HG03175 (cell line): ENCODE measurements around the gene PCBD2.
"Not testable (repeated sequence)": the region's sequence is repeated elsewhere in the genome, so short reads cannot be mapped to it uniquely, and the experiment has no call there.

ENCODE experiments used
- ATAC-seq: cut with Tn5 transposase; IDR thresholded peaks from one replicate; pipeline ENCODE4 v1.9.1; 2021; ENCODE audit warnings: mild to moderate bottlenecking, moderate library complexity; ENCODE audit not compliant: unreplicated experiment

Gene PCBD2

GRCh38 chr5:134905246-134905996 lies 490 bp downstream of the PCBD2 start:
- peak; percentile 23 for ATAC-seq

DNA sequence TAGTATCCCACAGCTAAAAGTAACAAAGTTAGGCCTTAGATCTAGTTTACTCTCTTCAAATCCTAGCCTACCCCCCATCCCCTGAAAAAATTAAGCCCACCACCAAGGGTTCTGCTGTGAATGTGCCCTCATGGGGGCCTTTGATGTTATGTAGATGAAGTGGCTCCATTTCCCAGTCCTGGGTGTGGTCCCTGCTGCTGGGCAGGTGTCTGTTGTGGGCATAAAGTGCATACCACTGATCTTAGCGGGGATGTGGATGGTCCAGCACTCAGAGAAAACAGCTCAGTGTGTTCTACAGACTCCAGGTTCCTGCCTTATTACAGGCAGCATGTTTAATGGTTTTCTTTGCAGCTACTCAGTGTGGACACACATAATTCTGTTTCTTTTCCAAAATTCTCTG lies 1.9 kb downstream of the PCBD2 start:
- no peak for ATAC-seq

DNA sequence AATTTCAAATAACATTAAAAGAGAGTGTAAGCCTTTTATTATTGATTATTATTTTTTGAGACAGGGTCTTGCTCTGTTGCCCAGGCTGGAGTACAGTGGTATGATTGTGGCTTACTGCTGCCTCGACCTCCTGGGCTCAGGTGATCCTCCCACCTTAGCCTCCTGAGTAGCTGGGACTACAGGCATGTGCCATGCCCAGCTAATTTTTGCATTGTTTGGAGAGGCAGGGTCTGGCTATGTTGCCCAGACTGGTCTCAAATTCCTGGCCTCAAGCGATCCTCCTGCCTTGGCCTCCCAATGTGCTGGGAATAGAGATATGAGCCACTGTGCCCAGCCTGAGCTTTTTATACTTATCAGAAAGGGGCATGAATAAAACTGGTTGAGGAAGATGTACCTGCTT lies 5.8 kb downstream of the PCBD2 start:
- not testable (repeated sequence) for ATAC-seq

- no peak for ATAC-seq
These were observed 6.6 kb downstream of the PCBD2 start for GRCh38 chr5:134911285-134912206.

DNA sequence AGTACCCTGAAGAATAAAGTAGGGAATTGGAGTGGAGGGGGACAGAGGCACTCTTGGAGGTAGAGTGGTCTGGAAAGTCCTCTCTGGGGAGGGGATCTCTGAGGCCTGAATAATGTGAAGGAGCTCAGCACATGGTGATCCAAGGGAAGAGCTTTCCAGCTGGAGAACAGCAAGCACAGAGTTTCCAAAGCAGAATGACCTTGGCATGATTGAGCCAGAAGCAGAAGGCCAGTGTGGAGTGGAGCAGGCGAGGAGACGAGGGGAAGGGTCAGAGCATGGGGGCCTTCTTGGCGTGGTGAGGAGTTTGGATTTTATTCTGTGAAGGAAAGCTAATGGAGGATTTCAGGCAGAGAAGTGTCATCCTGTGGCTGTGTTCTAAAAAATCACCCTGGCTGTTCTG lies 8.3 kb downstream of the PCBD2 start:
- no peak for ATAC-seq

DNA sequence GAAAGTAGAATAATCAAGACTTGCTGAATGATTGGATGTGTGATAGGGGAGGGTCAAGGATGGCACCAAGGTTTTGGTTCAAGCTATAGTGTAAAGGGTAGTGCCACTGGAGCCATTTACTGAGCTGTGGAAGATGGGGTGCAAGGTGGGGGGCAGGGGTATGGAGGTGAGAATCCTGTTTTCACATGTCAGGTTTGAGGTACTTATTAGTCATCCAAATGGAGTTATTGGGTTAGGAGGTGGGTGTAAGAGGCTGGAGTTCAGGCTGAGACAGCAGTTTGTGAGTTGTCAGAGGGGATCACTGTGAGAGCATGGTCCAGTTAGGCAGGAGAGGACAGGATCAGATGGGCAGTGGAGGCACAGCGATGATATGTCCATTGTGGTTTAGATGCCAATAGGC lies 8.9 kb downstream of the PCBD2 start:
- no peak for ATAC-seq

- no peak for ATAC-seq
These were observed 12.3 kb downstream of the PCBD2 start for GRCh38 chr5:134917070-134917815.

DNA sequence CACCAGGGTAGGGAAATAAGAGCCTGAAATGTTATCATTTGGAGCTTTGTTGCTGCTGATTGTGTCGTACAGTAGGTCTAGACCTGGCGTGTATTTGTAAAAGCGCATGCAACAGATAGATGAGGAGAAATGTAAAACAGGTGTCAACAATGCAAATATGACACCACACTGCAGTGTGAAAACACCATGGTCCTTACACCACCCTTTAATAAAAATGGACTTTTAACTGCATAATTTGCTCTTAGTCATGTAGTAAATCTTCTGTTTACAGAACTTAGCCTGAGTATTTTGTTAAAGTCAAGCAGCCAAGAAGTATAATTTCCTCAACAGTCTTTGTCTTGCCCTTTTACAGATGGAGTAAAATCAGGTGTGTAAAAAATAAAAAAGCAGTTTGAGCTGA lies 13.9 kb downstream of the PCBD2 start:
- ATAC-seq, result no peak

GRCh38 chr5:134920848-134921575 lies 16.1 kb downstream of the PCBD2 start:
- no peak for ATAC-seq

DNA sequence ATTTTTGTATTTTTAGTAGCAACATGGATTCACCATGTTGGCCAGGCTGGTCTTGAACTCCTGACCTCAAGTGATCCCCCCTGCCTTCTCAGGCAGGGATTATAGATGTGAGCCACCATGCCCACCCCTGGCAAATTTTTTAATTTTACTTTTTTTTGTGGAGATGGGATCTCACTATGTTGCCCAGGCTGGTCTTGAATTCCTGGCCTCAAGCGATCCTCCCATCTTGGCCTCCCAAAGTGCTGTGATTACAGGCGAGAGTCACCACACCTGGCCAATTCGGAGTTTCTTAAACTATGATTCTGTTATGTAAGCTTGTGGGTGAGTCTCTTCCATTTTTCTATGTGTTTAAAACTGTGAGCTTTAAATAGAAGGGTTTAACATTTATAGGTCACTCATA lies 27.6 kb downstream of the PCBD2 start:
- ATAC-seq, result no peak

GRCh38 chr5:134934202-134934601 lies 29.3 kb downstream of the PCBD2 start:
- ATAC-seq, result no peak

- no peak for ATAC-seq
These were observed 31.0 kb downstream of the PCBD2 start for GRCh38 chr5:134935711-134936602.

DNA sequence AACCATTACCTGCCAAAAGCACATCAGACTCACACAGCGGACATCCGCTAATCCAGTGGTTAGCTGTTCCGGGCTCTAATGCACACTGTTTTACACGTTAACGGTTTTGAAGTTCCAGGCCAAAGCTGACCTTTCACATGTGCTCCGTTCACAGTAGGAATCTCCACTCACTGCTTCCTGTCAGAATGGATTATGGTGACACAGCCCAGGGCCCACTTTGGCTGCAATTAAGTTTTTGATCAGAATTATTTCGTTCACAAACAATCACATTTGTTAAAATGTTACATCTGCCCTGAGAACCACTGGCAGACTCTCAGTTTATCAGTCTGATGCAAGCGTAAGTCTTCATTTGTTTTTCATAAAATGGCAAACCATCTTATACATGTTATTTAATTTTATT lies 32.6 kb downstream of the PCBD2 start:
- ATAC-seq, result no peak

GRCh38 chr5:134938030-134938429 lies 33.1 kb downstream of the PCBD2 start:
- no peak for ATAC-seq

- ATAC-seq, result no peak
These were observed 34.6 kb downstream of the PCBD2 start for GRCh38 chr5:134939500-134939899.

DNA sequence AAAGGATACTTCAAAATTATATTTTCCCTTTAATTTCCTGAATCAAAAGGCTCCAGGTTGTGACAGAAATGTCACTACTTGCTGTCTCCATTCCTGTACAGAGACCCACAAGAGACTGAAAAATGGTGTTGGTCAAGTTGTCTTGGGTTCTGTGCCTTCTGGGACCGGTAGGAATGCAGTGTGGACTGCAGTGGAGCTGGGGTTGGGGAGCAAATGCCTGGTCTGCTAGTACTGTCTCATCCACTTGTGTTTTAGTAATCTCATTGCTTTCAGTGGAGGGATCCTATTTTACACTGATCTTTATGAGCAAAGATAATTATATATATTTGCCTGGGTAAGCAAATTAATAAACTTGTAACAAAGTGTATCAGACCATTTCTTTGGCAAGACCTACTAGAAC lies 38.6 kb downstream of the PCBD2 start:
- ATAC-seq, result no peak

- no peak for ATAC-seq
These were observed 39.7 kb downstream of the PCBD2 start for GRCh38 chr5:134944630-134945029.

GRCh38 chr5:134945041-134945440 lies 40.1 kb downstream of the PCBD2 start:
- no peak for ATAC-seq

- ATAC-seq, result no peak
These were observed 44.0 kb downstream of the PCBD2 start for GRCh38 chr5:134948911-134949310.

GRCh38 chr5:134949316-134949715 lies 44.4 kb downstream of the PCBD2 start:
- ATAC-seq, result no peak
